Retinal pigment epithelial cell (primary cell): Measurements from ENCODE around the gene GRIP2.

Experiments used
- DNase-seq: peaks from one replicate; pipeline ENCODE4 v3.0.0-alpha.2; 2010; ENCODE audit warnings: low read depth
- H3K4me3 ChIP-seq: 2 replicates; pipeline ENCODE4 v1.5.1; 2011; ENCODE audit warnings: mild to moderate bottlenecking, low read length, control low read depth, moderate library complexity
- CTCF ChIP-seq: conservative IDR thresholded peaks from 2 replicates; pipeline ENCODE4 v1.5.1; 2011; ENCODE audit warnings: low read depth, low read length, control low read depth, inconsistent platforms

Gene GRIP2

GRCh38 chr3:14479591-14479990 lies 60.6 kb downstream of the GRIP2 start:
- H3K4me3 ChIP-seq, result no peak overlapping the region
- no peak for DNase-seq
- TF ChIP-seq CTCF, result no peak

GRCh38 chr3:14478956-14479550 lies 61.1 kb downstream of the GRIP2 start:
- H3K4me3 ChIP-seq, result no peak overlapping the region
- no peak for DNase-seq
- TF ChIP-seq CTCF, result no peak

- no peak for TF ChIP-seq CTCF
- DNase-seq, result no peak
- H3K4me3 ChIP-seq, result no peak overlapping the region
Measured at GRCh38 chr3:14477311-14477935, 62.7 kb downstream of the GRIP2 start.

- no peak for TF ChIP-seq CTCF
- H3K4me3 ChIP-seq, result no peak overlapping the region
- DNase-seq, result no peak
Measured at GRCh38 chr3:14476583-14477265, 63.4 kb downstream of the GRIP2 start.

- no peak for TF ChIP-seq CTCF
- no peak for DNase-seq
- no peak overlapping the region for H3K4me3 ChIP-seq
Measured at GRCh38 chr3:14475621-14476020, 64.5 kb downstream of the GRIP2 start.

- no peak for TF ChIP-seq CTCF
Measured at GRCh38 chr3:14474363-14475081, 65.6 kb downstream of the GRIP2 start.

More at GRCh38 chr3:14474363-14475081, 65.6 kb downstream of the GRIP2 start:
- no peak for DNase-seq
- no peak overlapping the region for H3K4me3 ChIP-seq
